ENCODE measurements around the gene HIP1R. TPM values are rescaled to one million over a fixed set of nuclear protein-coding genes. Genes with fewer than 3 reads are reported as not detected.

Gene HIP1R
- polyA plus RNA-seq, 4 donors = 37.6 to 284 (median 98.8) TPM

- peaks cover 0 to 9% (median 0%) of the 10 kb centered on the region in 3 donors for H3K36me3 ChIP-seq (ENCODE audit: control insufficient read depth in 3 of 3, insufficient read depth in 2 of 3, low read depth in 1 of 3, low read length in 3 of 3)
- no peaks in the 10 kb centered on the region for H3K27me3 ChIP-seq (ENCODE audit: control insufficient read depth in 3 of 3, insufficient read depth in 3 of 3, low read length in 3 of 3)
- DNase-seq = peak; percentile 60 to 89
- 17 to 35% (median 31%) methylated on average over 15 of the region's 15 CpGs for WGBS, 3 donors
- FAIRE-seq = no peak
- peaks cover 4 to 43% (median 28%) of the 10 kb centered on the region in 3 donors for H3K4me1 ChIP-seq (ENCODE audit: control insufficient read depth in 3 of 3, insufficient read depth in 2 of 3, low read depth in 1 of 3, low read length in 2 of 3)
- H3K4me3 ChIP-seq (ENCODE audit: low read depth in 1 of 3, low read length in 3 of 3) = peak overlapping the region; percentile 92 to 96 (median 95)
- peak overlapping the region; percentile 74 to 97 (median 89) for H3K27ac ChIP-seq (ENCODE audit: low read depth in 1 of 3, low read length in 2 of 3)
- peaks cover 0 to 2% of the 10 kb centered on the region in 2 donors for H3K9me3 ChIP-seq (ENCODE audit: control insufficient read depth in 2 of 2, insufficient read depth in 1 of 2, low read depth in 1 of 2, low read length in 1 of 2)
These were observed 59.2 kb downstream of the HIP1R start for GRCh38 chr12:122894193-122895121.

DNA sequence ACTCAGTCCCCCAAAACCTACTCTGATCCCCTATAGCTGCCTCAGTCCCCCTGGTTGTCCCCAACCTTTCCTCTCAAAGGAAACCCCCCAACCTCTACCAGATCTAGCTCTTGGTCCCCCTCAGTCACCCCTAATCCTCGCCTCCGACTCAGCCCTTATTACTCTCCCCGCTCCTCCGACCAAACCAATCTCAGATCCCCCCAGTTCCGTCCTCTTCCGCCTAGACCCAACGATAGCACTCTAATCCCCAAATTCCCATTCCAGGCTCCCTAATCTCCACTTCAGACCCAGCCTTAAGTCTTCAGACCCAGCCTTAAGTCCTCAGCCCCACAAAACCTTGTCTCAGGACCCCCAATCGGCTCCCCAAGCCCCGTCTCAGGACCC is 60.1 kb downstream of the HIP1R start:
- WGBS, 3 donors = 5 to 15% (median 8%) methylated on average over 9 of the region's 9 CpGs
- no peak for FAIRE-seq
- peak overlapping the region; percentile 92 to 96 (median 95) for H3K4me3 ChIP-seq (ENCODE audit: low read depth in 1 of 3, low read length in 3 of 3)
- no peaks in the 10 kb centered on the region for H3K27me3 ChIP-seq (ENCODE audit: control insufficient read depth in 3 of 3, insufficient read depth in 3 of 3, low read length in 3 of 3)
- H3K4me1 ChIP-seq (ENCODE audit: control insufficient read depth in 3 of 3, insufficient read depth in 2 of 3, low read depth in 1 of 3, low read length in 2 of 3) = peaks cover 4 to 40% (median 28%) of the 10 kb centered on the region in 3 donors
- peaks cover 0 to 2% of the 10 kb centered on the region in 2 donors for H3K9me3 ChIP-seq (ENCODE audit: control insufficient read depth in 2 of 2, insufficient read depth in 1 of 2, low read depth in 1 of 2, low read length in 1 of 2)
- peak overlapping the region; percentile 74 to 97 (median 89) for H3K27ac ChIP-seq (ENCODE audit: low read depth in 1 of 3, low read length in 2 of 3)
- peak in 1 of 2 donors; percentile 63 for DNase-seq
- H3K36me3 ChIP-seq (ENCODE audit: control insufficient read depth in 3 of 3, insufficient read depth in 2 of 3, low read depth in 1 of 3, low read length in 3 of 3) = peaks cover 0 to 6% (median 0%) of the 10 kb centered on the region in 3 donors

DNA sequence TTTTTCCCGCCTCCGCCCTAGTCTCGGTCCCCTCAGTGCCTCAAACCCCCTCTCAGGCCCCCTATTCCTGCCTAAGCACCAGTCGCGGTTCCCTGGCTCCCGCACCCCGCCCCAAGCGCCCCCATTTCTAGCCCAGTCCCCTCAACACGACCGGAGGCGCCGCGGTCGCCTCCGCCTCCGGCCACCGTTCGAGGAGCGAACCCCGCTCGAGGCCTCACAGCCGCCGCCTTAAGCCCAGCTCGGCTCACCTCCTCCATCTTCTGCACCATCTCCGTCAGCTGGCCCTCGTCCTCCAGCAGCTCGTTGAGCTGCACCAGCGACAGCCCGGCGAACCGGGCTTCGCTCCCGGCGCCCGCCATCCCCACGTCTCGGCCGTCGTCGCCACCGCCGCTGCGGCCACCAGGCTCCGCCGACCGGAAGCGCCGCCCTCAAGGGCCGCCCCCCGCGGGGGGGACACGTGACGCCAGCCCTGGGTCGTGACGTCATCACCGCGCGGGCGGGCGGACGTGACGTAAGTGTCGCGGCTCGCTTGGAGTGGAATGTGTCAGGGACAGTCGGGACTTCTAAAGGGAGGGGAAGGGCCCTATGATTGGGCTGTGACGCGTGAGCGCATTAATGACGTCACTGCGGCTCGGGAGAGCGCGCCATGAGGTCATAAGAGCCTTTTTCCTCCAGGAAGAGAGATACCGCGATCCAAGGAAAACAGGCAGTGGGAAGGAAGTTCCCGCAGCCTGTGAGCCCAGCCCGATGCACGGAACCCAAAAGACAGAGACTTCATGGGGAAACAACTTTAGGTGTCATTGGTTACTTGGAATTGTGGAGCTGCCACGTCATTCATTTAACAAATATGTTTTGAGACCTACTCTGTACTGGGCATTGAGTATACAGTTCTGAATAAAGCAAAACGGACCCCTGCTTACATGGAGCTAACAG is 60.7 kb downstream of the HIP1R start, which contains the start of gene VPS37B:
Gene VPS37B (minus strand): TSS at position 421 of the 933 bp plus-strand sequence. CDS start 62 bp downstream, at position 359.
- no peaks in the 10 kb centered on the region for H3K27me3 ChIP-seq (ENCODE audit: control insufficient read depth in 3 of 3, insufficient read depth in 3 of 3, low read length in 3 of 3)
- DNase-seq = peak; percentile 72 to 92
- 6 to 7% (median 7%) methylated on average over 65 to 81 of the region's 81 CpGs for WGBS, 3 donors
- H3K27ac ChIP-seq (ENCODE audit: low read depth in 1 of 3, low read length in 2 of 3) = peak within 1 kb of the TSS; percentile 74 to 97 (median 89)
- H3K4me3 ChIP-seq (ENCODE audit: low read depth in 1 of 3, low read length in 3 of 3) = peak within 1 kb of the TSS; percentile 92 to 96 (median 95)
- peaks cover 0 to 2% of the 10 kb centered on the region in 2 donors for H3K9me3 ChIP-seq (ENCODE audit: control insufficient read depth in 2 of 2, insufficient read depth in 1 of 2, low read depth in 1 of 2, low read length in 1 of 2)
- H3K36me3 ChIP-seq (ENCODE audit: control insufficient read depth in 3 of 3, insufficient read depth in 2 of 3, low read depth in 1 of 3, low read length in 3 of 3) = peaks cover 0 to 6% (median 0%) of the 10 kb centered on the region in 3 donors
- no peak for FAIRE-seq
- peaks cover 4 to 39% (median 22%) of the 10 kb centered on the region in 3 donors for H3K4me1 ChIP-seq (ENCODE audit: control insufficient read depth in 3 of 3, insufficient read depth in 2 of 3, low read depth in 1 of 3, low read length in 2 of 3)

- FAIRE-seq (no peak), DNase-seq (no peak)
- Histone ChIP-seq H3K4me3 (ENCODE audit: low read depth in 1 of 3, low read length in 3 of 3) (no peak overlapping the region), H3K27ac (ENCODE audit: low read depth in 1 of 3, low read length in 2 of 3) (peak overlapping the region in 1 of 3 donors; percentile 97), H3K36me3 (ENCODE audit: control insufficient read depth in 3 of 3, insufficient read depth in 2 of 3, low read depth in 1 of 3, low read length in 3 of 3) (peaks cover 0 to 6% (median 0%) of the 10 kb centered on the region in 3 donors), H3K27me3 (ENCODE audit: control insufficient read depth in 3 of 3, insufficient read depth in 3 of 3, low read length in 3 of 3) (no peaks in the 10 kb centered on the region), H3K9me3 (ENCODE audit: control insufficient read depth in 2 of 2, insufficient read depth in 1 of 2, low read depth in 1 of 2, low read length in 1 of 2) (peaks cover 0 to 2% of the 10 kb centered on the region in 2 donors), H3K4me1 (ENCODE audit: control insufficient read depth in 3 of 3, insufficient read depth in 2 of 3, low read depth in 1 of 3, low read length in 2 of 3) (peaks cover 4 to 33% (median 15%) of the 10 kb centered on the region in 3 donors)
- WGBS, 3 donors = 91 to 95% (median 93%) methylated on average over 7 of the region's 7 CpGs
These were observed 61.4 kb downstream of the HIP1R start for GRCh38 chr12:122896662-122897061.

GRCh38 chr12:122899887-122900286 is 64.6 kb downstream of the HIP1R start:
- FAIRE-seq (no peak), DNase-seq (no peak)
- H3K4me1 ChIP-seq (ENCODE audit: control insufficient read depth in 3 of 3, insufficient read depth in 2 of 3, low read depth in 1 of 3, low read length in 2 of 3) = peaks cover 0 to 11% (median 2%) of the 10 kb centered on the region in 3 donors
- H3K27ac ChIP-seq (ENCODE audit: low read depth in 1 of 3, low read length in 2 of 3) = peak overlapping the region in 1 of 3 donors; percentile 44
- peaks cover 0 to 2% of the 10 kb centered on the region in 2 donors for H3K9me3 ChIP-seq (ENCODE audit: control insufficient read depth in 2 of 2, insufficient read depth in 1 of 2, low read depth in 1 of 2, low read length in 1 of 2)
- H3K4me3 ChIP-seq (ENCODE audit: low read depth in 1 of 3, low read length in 3 of 3) = no peak overlapping the region
- 85 to 92% (median 90%) methylated on average over 6 of the region's 6 CpGs for WGBS, 3 donors
- no peaks in the 10 kb centered on the region for H3K27me3 ChIP-seq (ENCODE audit: control insufficient read depth in 3 of 3, insufficient read depth in 3 of 3, low read length in 3 of 3)
- H3K36me3 ChIP-seq (ENCODE audit: control insufficient read depth in 3 of 3, insufficient read depth in 2 of 3, low read depth in 1 of 3, low read length in 3 of 3) = no peaks in the 10 kb centered on the region

- peaks cover 0 to 8% (median 2%) of the 10 kb centered on the region in 3 donors for H3K4me1 ChIP-seq (ENCODE audit: control insufficient read depth in 3 of 3, insufficient read depth in 2 of 3, low read depth in 1 of 3, low read length in 2 of 3)
- peak; percentile 71 to 84 for DNase-seq
- H3K27me3 ChIP-seq (ENCODE audit: control insufficient read depth in 3 of 3, insufficient read depth in 3 of 3, low read length in 3 of 3) = no peaks in the 10 kb centered on the region
- H3K9me3 ChIP-seq (ENCODE audit: control insufficient read depth in 2 of 2, insufficient read depth in 1 of 2, low read depth in 1 of 2, low read length in 1 of 2) = no peaks in the 10 kb centered on the region
- H3K27ac ChIP-seq (ENCODE audit: low read depth in 1 of 3, low read length in 2 of 3) = peak overlapping the region; percentile 24 to 61 (median 60)
- FAIRE-seq = no peak
- no peak overlapping the region for H3K4me3 ChIP-seq (ENCODE audit: low read depth in 1 of 3, low read length in 3 of 3)
- no peaks in the 10 kb centered on the region for H3K36me3 ChIP-seq (ENCODE audit: control insufficient read depth in 3 of 3, insufficient read depth in 2 of 3, low read depth in 1 of 3, low read length in 3 of 3)
- 25 to 41% (median 36%) methylated on average over 10 of the region's 10 CpGs for WGBS, 3 donors
These were observed 67.8 kb downstream of the HIP1R start for GRCh38 chr12:122902854-122903692.

DNA sequence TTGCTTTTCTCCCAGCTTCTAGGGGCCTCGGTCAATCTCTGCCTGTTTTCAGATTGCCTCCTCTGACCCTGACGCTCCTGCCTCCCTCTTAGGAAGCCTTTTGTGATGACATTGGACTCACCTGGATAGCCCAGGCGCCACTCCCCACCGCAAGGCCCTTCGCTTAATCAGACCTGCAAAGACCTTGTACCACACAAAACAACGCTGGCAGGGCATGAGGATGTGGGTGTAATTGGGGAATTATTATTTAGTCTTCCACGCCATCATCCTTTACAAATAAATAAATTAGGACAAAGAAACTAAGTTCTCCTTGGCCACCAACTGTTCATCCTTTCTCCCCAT is 68.4 kb downstream of the HIP1R start:
- H3K4me1 ChIP-seq (ENCODE audit: control insufficient read depth in 3 of 3, insufficient read depth in 2 of 3, low read depth in 1 of 3, low read length in 2 of 3) = peaks cover 0 to 8% (median 2%) of the 10 kb centered on the region in 3 donors
- FAIRE-seq (no peak), DNase-seq (no peak)
- H3K4me3 ChIP-seq (ENCODE audit: low read depth in 1 of 3, low read length in 3 of 3) = no peak overlapping the region
- H3K36me3 ChIP-seq (ENCODE audit: control insufficient read depth in 3 of 3, insufficient read depth in 2 of 3, low read depth in 1 of 3, low read length in 3 of 3) = no peaks in the 10 kb centered on the region
- H3K27me3 ChIP-seq (ENCODE audit: control insufficient read depth in 3 of 3, insufficient read depth in 3 of 3, low read length in 3 of 3) = no peaks in the 10 kb centered on the region
- no peaks in the 10 kb centered on the region for H3K9me3 ChIP-seq (ENCODE audit: control insufficient read depth in 2 of 2, insufficient read depth in 1 of 2, low read depth in 1 of 2, low read length in 1 of 2)
- WGBS, 3 donors = 25 to 60% (median 45%) methylated on average over 7 of the region's 7 CpGs
- peak overlapping the region; percentile 24 to 61 (median 60) for H3K27ac ChIP-seq (ENCODE audit: low read depth in 1 of 3, low read length in 2 of 3)
